Left lung (tissue), 10 donors: ENCODE data around the gene CACNA1C. TPM values are rescaled to one million over a fixed set of nuclear protein-coding genes. Genes with fewer than 3 reads are reported as not detected.

Experiments used
- ATAC-seq: fragments of 200-7000 bp; cut with Tn5 transposase; one replicate; pipeline ENCODE4 v1.9.1; 2020; ENCODE audit warnings: moderate library complexity
- DNase-seq, 4 donors: peaks; one replicate each; pipeline ENCODE4 v3.0.0-alpha.2; 2013 to 2020
- H3K27ac ChIP-seq, 2 donors: fragments of 200-600 bp; sonication (generic) in 1 of 2; one replicate each; pipeline versions ENCODE4 v1.5.0 to v1.8.0; 2020 to 2021
- H3K27me3 ChIP-seq, 2 donors: fragments of 200-600 bp; sonication (generic) in 1 of 2; one replicate each; pipeline versions ENCODE4 v1.5.0 to v1.8.0; 2020 to 2021
- H3K36me3 ChIP-seq, 2 donors: fragments of 200-600 bp; sonication (generic) in 1 of 2; one replicate each; pipeline versions ENCODE4 v1.5.0 to v1.8.0; 2020 to 2021
- H3K4me1 ChIP-seq, 2 donors: fragments of 200-600 bp; one replicate each; pipeline ENCODE4 v1.8.0; 2021
- H3K4me3 ChIP-seq, 2 donors: fragments of 200-600 bp; sonication (generic) in 1 of 2; one replicate each; pipeline versions ENCODE4 v1.5.0 to v1.8.0; 2020 to 2021; ENCODE audit warnings: mild to moderate bottlenecking in 1 of 2
- H3K9me3 ChIP-seq, 2 donors: fragments of 200-600 bp; sonication (generic) in 1 of 2; one replicate each; pipeline versions ENCODE4 v1.5.0 to v1.8.0; 2020 to 2021
- intact Hi-C, 2 donors: fragments of 100-400 bp; cut with DNase I; formaldehyde crosslinking; loops; one replicate each; pipeline versions ENCODE4 v1.11.2 to v1.14.2; 2022
- polyA plus RNA-seq, 6 donors: library from polyadenylated mRNA; unstranded; fragments of 120-200 nt; gene quantifications; one replicate each; pipeline ENCODE4 v1.2.1, GENCODE V29; 2013; ENCODE audit not compliant: insufficient read length in 6 of 6
- total RNA-seq, 2 donors: library from RNA; stranded (reverse); fragmentation: NEBNext Ultra II Directional; extraction: Animal tissue kit (Norgen Biotek cat#: 25700); gene quantifications; one replicate each; pipeline ENCODE4 v1.2.1, GENCODE V29; 2021
- TF ChIP-seq, protein P1 (sequence below), 2 donors: fragments of 200-600 bp; sonication (generic) in 1 of 2; IDR thresholded peaks; one replicate each; pipeline versions ENCODE4 v1.5.0 to v1.8.0; 2021; ENCODE audit warnings: antibody characterized with exemption in 2 of 2
- donor health status: DM: no; HTN: yes; CAD: no.
- donor health status: DM: no; HTN: no; CAD: no.

CACNA1C gene
- total and polyA plus RNA-seq, 8 donors = 11.9 to 21.9 (median 14.2) TPM

DNA sequence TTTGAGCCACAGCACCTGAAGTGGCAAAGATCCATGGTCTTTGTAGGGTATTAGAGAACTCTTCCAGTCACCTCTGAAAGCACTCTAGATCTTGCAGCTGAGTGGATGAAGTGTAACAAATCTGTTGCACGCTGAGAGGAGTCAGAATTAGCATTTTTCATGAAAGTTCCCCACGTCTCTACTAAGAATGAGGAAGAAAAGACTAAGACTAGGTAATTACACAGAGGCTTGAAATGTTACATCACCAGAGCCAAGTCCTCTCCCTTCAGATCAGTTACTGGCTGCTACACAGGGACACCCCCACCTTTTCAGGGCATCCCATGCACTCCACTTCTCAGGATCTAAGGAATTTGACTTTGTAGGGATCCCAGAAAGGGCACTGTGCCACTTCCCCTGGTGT lies 643.3 kb downstream of the CACNA1C start:
- TF ChIP-seq, protein P1, sequence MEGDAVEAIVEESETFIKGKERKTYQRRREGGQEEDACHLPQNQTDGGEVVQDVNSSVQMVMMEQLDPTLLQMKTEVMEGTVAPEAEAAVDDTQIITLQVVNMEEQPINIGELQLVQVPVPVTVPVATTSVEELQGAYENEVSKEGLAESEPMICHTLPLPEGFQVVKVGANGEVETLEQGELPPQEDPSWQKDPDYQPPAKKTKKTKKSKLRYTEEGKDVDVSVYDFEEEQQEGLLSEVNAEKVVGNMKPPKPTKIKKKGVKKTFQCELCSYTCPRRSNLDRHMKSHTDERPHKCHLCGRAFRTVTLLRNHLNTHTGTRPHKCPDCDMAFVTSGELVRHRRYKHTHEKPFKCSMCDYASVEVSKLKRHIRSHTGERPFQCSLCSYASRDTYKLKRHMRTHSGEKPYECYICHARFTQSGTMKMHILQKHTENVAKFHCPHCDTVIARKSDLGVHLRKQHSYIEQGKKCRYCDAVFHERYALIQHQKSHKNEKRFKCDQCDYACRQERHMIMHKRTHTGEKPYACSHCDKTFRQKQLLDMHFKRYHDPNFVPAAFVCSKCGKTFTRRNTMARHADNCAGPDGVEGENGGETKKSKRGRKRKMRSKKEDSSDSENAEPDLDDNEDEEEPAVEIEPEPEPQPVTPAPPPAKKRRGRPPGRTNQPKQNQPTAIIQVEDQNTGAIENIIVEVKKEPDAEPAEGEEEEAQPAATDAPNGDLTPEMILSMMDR (IDR thresholded peaks at IDR 0.05) = no peak
- DNase-seq = no peak
- Histone ChIP-seq H3K27ac (no peak overlapping the region), H3K9me3 (no peaks in the 10 kb centered on the region), H3K4me1 (peaks cover 0 to 10% of the 10 kb centered on the region in 2 donors), H3K36me3 (no peaks in the 10 kb centered on the region), H3K27me3 (peaks cover 0 to 17% of the 10 kb centered on the region in 2 donors), H3K4me3 (no peak overlapping the region)
- no peak for ATAC-seq
- intact Hi-C loops = no loop called here

DNA sequence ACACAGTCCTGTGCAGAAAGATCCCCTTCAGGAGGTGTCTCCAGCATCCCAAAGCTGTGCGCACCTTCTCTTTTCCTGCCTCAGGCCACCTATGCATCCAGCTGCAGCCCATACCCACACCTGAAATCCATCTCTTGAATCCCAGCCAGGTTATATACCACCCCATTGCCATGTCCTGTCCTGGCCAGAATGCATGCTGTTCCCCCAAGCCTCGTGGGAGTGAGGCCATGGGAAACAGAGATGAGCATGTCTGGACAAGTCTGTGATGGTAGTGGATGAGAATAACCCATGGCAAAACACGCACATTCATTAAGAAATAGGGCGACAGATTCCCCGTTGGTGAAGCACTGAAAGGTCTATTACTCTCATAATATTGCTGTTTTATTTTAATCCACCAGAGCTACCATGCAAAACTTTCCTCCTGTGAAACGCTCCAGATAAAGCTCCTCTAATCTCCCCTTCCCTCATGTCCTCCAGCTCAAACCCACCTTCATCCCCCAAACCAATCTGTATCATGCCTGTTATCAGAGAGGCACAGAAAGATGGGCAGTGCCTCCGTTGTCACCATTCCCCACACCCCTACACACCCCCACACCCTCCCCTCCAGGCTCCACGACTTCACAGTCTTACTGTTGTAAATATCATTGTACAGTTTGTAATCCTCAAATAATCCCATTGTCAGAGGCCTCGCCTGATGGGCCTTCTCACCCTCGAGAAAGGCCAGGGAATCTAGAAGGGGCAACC lies 644.4 kb downstream of the CACNA1C start:
- H3K36me3 ChIP-seq = no peaks in the 10 kb centered on the region
- peaks cover 0 to 6% of the 10 kb centered on the region in 2 donors for H3K27me3 ChIP-seq
- ATAC-seq (no peak), DNase-seq (no peak)
- TF ChIP-seq, protein P1 (IDR thresholded peaks at IDR 0.05) = no peak
- no peak overlapping the region for H3K27ac ChIP-seq
- no peaks in the 10 kb centered on the region for H3K9me3 ChIP-seq
- no peak overlapping the region for H3K4me3 ChIP-seq
- intact Hi-C loops = no loop called here
- no peaks in the 10 kb centered on the region for H3K4me1 ChIP-seq

DNA sequence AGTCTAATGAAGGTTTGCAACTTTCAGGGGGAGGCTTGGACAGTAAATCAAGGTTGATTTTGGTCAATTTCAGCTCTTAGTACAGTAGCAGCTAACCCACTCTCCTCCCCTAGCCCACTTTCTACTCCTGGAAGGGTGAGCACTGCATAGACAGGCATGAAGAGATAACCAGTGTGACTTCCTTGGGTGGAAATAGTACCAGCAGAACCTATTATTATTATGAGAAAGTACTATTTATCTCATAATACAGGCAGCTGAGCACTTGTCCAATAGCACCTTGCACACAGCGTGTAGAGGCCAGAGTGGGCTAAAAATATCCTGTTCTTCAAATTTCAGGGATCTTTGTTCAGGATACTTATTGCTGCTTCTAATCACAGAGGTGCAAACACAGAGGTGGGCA lies 645.8 kb downstream of the CACNA1C start:
- ATAC-seq (no peak), DNase-seq (no peak)
- no peak overlapping the region for H3K27ac ChIP-seq
- no peaks in the 10 kb centered on the region for H3K9me3 ChIP-seq
- no peaks in the 10 kb centered on the region for H3K27me3 ChIP-seq
- TF ChIP-seq, protein P1 (IDR thresholded peaks at IDR 0.05) = no peak
- intact Hi-C loops = no loop called here
- no peaks in the 10 kb centered on the region for H3K36me3 ChIP-seq
- H3K4me1 ChIP-seq = no peaks in the 10 kb centered on the region
- H3K4me3 ChIP-seq = no peak overlapping the region

DNA sequence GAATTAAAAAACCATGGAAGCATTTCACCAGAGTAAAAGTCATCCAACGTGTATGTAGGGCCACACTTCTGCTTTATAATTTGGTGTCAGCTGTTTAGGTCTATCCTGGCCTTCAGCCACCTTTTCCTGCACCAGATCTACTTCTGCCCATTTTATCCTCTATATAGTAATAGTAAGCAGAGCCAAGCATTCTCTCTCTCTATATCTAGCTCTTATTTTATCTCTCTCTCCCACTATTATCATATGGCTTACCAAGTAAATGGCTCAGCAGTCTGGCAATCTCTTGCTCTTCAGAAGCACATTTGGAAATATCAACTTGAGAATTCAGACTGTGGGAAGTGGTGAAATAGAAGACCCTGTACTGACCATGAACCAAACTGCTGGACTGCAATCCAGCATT lies 657.9 kb downstream of the CACNA1C start:
- no peak overlapping the region for H3K4me3 ChIP-seq
- H3K27me3 ChIP-seq = no peaks in the 10 kb centered on the region
- peaks cover 0 to 27% of the 10 kb centered on the region in 2 donors for H3K9me3 ChIP-seq
- intact Hi-C loops = no loop called here
- no peaks in the 10 kb centered on the region for H3K36me3 ChIP-seq
- DNase-seq (no peak), ATAC-seq (no peak)
- H3K27ac ChIP-seq = no peak overlapping the region
- TF ChIP-seq, protein P1 (IDR thresholded peaks at IDR 0.05) = no peak
- H3K4me1 ChIP-seq = no peaks in the 10 kb centered on the region

DNA sequence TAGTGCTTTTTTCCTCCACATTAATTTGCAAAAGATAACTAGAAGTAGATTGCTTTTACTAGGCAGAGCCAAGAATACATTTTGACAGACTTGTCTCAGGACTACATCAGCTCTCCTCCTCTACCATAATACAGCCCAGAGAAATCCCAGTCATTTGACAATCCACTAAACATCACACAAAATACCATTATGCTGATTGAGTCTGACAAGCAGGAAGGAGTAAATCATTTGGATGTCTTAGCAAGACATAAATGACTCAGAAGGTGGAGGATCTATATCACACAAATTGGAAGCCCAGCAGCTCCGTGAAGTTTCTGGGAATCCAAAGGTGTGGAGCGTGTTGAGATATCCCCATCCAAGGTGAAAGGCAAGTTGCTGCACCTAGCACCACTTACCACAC lies 666.6 kb downstream of the CACNA1C start:
- no peak overlapping the region for H3K27ac ChIP-seq
- H3K4me3 ChIP-seq = no peak overlapping the region
- no peaks in the 10 kb centered on the region for H3K9me3 ChIP-seq
- DNase-seq (no peak), ATAC-seq (no peak)
- H3K27me3 ChIP-seq = no peaks in the 10 kb centered on the region
- TF ChIP-seq, protein P1 (IDR thresholded peaks at IDR 0.05) = no peak
- no peaks in the 10 kb centered on the region for H3K4me1 ChIP-seq
- no peaks in the 10 kb centered on the region for H3K36me3 ChIP-seq
- intact Hi-C loops = no loop called here
